ENCODE data around the gene RAPGEF1. TPM values are rescaled to one million over a fixed set of nuclear protein-coding genes. Genes with fewer than 3 reads are reported as not detected.

RAPGEF1 gene
- total and polyA plus RNA-seq, 2 of the 13 experiments (the other 11 are each of a cell fraction or from before 2014, with no cell fraction given): 21.2 to 38.9 TPM

- TF ChIP-seq SRY (CRISPR knock-in tag; IDR thresholded peaks at IDR 0.05) (peak; percentile 38; the same call in 1 of the 2 replicates), ZNF710 (CRISPR knock-in tag; IDR thresholded peaks at IDR 0.05; ENCODE audit: borderline replicate concordance) (peak; percentile 95), CBX1 (IDR thresholded peaks at IDR 0.05; ENCODE audit: low read depth) (no peak), CREBL2 (CRISPR knock-in tag; IDR thresholded peaks at IDR 0.05; ENCODE audit: borderline replicate concordance) (no peak), ZNF605 (CRISPR knock-in tag; IDR thresholded peaks at IDR 0.05) (peak; percentile 85), ZNF879 (CRISPR knock-in tag; IDR thresholded peaks at IDR 0.05) (no peak), HINFP (CRISPR knock-in tag; IDR thresholded peaks at IDR 0.05; ENCODE audit: low read depth) (0 out of 2 replicates have a peak, but pooled peaks have one; percentile 48), ZNF800 (CRISPR knock-in tag; IDR thresholded peaks at IDR 0.05) (peak; percentile 90), U2AF2 (IDR thresholded peaks at IDR 0.05; ENCODE audit: low read depth, low read length) (no peak), HMGXB4 (CRISPR knock-in tag; IDR thresholded peaks at IDR 0.05; ENCODE audit: borderline replicate concordance in 1 of 2, low read depth in 1 of 2) (peak in 1 of 2 experiments; percentile 79; a peak in 2 of 4 replicates), ZZZ3 (CRISPR knock-in tag; IDR thresholded peaks at IDR 0.05; ENCODE audit: borderline replicate concordance) (no peak; the same call in 1 of the 2 replicates), MXD4 (CRISPR knock-in tag; IDR thresholded peaks at IDR 0.05) (peak; percentile 93), DNMT3B (CRISPR knock-in tag; conservative IDR thresholded peaks at IDR 0.05) (no peak), FLYWCH1 (CRISPR knock-in tag; IDR thresholded peaks at IDR 0.05) (peak; percentile 50; the same call in 1 of the 2 replicates), ZNF296 (CRISPR knock-in tag; conservative IDR thresholded peaks at IDR 0.05) (no peak), NFE2 (CRISPR knock-in tag; IDR thresholded peaks at IDR 0.05) (no peak), ZNF550 (CRISPR knock-in tag; IDR thresholded peaks at IDR 0.05; ENCODE audit: borderline replicate concordance) (no peak), ZNF557 (CRISPR knock-in tag; IDR thresholded peaks at IDR 0.05) (0 out of 2 replicates have a peak, but pooled peaks have one; percentile 71), THAP11 (CRISPR knock-in tag; IDR thresholded peaks at IDR 0.05) (peak; percentile 62), MAFG (CRISPR knock-in tag; IDR thresholded peaks at IDR 0.05) (no peak), NFYC (CRISPR knock-in tag; IDR thresholded peaks at IDR 0.05) (0 out of 2 replicates have a peak, but pooled peaks have one; percentile 32), ZNF292 (CRISPR knock-in tag; IDR thresholded peaks at IDR 0.05; ENCODE audit: borderline replicate concordance, low read depth) (peak; percentile 73)
These were observed 133.9 kb downstream of the RAPGEF1 start (continued) for GRCh38 chr9:131605770-131606590.
